ENCODE measurements around the gene CNOT6L. TPM values are rescaled to one million over a fixed set of nuclear protein-coding genes. Genes with fewer than 3 reads are reported as not detected.

CNOT6L gene
- total and polyA plus RNA-seq, 2 of the 13 experiments (the other 11 are each of a cell fraction or from before 2014, with no cell fraction given): 7.9 to 13.5 TPM

DNA sequence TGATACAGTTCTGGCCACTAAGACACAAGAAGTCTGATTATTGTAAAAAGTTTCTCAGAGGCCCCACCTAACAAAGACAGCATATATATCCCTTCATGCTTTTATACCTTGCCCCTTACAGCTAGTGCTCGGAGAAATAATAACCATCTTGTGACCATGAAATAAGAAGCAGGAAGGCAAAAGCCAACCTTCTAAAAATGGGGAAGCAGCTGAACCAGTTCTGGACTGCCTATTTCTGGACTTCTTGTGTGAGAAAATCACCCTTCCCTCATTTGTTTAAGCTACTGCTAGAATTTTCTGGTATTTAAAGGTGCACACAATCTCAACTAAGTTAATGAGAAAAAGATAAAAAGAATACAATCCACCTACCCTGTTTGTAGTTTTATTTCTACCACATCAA, 87.5 kb downstream of the CNOT6L start:
- FAIRE-seq (no peak), DNase-seq (ENCODE audit: low spot score) (no peak), ATAC-seq (no peak)
- no peaks in the 10 kb centered on the region for H3K9me3 ChIP-seq (ENCODE audit: low read length)
- POLR2A ChIA-PET: no interaction called here
- CTCF ChIA-PET (ENCODE audit: low intra/inter-chr PET ratio, low total read pairs): no interaction called here
- H3K27ac ChIP-seq (ENCODE audit: extremely low read length, insufficient read depth, low read length): no peak overlapping the region
- H3K4me2 ChIP-seq (ENCODE audit: low read depth, low read length): no peak overlapping the region
- no peaks in the 10 kb centered on the region for H4K20me1 ChIP-seq (ENCODE audit: insufficient read depth, low read length)
- WGBS (ENCODE audit: low lambda C conversion rate): 100% methylated on average over 1 of the region's 1 CpG
- peaks cover 6 to 30% of the 10 kb centered on the region in 2 experiments for H3K36me3 ChIP-seq (replicated peaks in 1 of 2; ENCODE audit: control insufficient read depth in 1 of 2, insufficient read depth in 2 of 2, low read length in 2 of 2)
- no peaks in the 10 kb centered on the region for H3K27me3 ChIP-seq (ENCODE audit: control insufficient read depth in 1 of 2, insufficient read depth in 2 of 2, low read length in 2 of 2)
- intact Hi-C loops (cut with micrococcal nuclease; ENCODE audit: unreplicated experiment): no loop called here
- no peak overlapping the region for H3K9ac ChIP-seq (ENCODE audit: insufficient read depth, low read depth, low read length)
- TF ChIP-seq ZNF232 (CRISPR knock-in tag; IDR thresholded peaks at IDR 0.05; ENCODE audit: borderline replicate concordance) (no peak), RFXANK (CRISPR knock-in tag; IDR thresholded peaks at IDR 0.05) (no peak), ZNF660 (CRISPR knock-in tag; IDR thresholded peaks at IDR 0.05; ENCODE audit: borderline replicate concordance, low read depth) (no peak), RELA (CRISPR knock-in tag; IDR thresholded peaks at IDR 0.05) (no peak), MIXL1 (CRISPR knock-in tag; IDR thresholded peaks at IDR 0.05) (no peak), KDM4B (CRISPR knock-in tag; IDR thresholded peaks at IDR 0.05) (no peak), ZMYM3 (CRISPR knock-in tag; IDR thresholded peaks at IDR 0.05) (no peak), ZBTB42 (CRISPR knock-in tag; IDR thresholded peaks at IDR 0.05) (no peak), ZNF10 (CRISPR knock-in tag; IDR thresholded peaks at IDR 0.05; ENCODE audit: borderline replicate concordance, low read depth) (no peak)
- TF ChIP-seq, protein P1, sequence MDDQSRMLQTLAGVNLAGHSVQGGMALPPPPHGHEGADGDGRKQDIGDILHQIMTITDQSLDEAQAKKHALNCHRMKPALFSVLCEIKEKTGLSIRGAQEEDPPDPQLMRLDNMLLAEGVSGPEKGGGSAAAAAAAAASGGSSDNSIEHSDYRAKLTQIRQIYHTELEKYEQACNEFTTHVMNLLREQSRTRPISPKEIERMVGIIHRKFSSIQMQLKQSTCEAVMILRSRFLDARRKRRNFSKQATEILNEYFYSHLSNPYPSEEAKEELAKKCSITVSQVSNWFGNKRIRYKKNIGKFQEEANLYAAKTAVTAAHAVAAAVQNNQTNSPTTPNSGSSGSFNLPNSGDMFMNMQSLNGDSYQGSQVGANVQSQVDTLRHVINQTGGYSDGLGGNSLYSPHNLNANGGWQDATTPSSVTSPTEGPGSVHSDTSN (CRISPR knock-in tag; IDR thresholded peaks at IDR 0.05; ENCODE audit: borderline replicate concordance): no peak
- TF ChIP-seq, protein P2, sequence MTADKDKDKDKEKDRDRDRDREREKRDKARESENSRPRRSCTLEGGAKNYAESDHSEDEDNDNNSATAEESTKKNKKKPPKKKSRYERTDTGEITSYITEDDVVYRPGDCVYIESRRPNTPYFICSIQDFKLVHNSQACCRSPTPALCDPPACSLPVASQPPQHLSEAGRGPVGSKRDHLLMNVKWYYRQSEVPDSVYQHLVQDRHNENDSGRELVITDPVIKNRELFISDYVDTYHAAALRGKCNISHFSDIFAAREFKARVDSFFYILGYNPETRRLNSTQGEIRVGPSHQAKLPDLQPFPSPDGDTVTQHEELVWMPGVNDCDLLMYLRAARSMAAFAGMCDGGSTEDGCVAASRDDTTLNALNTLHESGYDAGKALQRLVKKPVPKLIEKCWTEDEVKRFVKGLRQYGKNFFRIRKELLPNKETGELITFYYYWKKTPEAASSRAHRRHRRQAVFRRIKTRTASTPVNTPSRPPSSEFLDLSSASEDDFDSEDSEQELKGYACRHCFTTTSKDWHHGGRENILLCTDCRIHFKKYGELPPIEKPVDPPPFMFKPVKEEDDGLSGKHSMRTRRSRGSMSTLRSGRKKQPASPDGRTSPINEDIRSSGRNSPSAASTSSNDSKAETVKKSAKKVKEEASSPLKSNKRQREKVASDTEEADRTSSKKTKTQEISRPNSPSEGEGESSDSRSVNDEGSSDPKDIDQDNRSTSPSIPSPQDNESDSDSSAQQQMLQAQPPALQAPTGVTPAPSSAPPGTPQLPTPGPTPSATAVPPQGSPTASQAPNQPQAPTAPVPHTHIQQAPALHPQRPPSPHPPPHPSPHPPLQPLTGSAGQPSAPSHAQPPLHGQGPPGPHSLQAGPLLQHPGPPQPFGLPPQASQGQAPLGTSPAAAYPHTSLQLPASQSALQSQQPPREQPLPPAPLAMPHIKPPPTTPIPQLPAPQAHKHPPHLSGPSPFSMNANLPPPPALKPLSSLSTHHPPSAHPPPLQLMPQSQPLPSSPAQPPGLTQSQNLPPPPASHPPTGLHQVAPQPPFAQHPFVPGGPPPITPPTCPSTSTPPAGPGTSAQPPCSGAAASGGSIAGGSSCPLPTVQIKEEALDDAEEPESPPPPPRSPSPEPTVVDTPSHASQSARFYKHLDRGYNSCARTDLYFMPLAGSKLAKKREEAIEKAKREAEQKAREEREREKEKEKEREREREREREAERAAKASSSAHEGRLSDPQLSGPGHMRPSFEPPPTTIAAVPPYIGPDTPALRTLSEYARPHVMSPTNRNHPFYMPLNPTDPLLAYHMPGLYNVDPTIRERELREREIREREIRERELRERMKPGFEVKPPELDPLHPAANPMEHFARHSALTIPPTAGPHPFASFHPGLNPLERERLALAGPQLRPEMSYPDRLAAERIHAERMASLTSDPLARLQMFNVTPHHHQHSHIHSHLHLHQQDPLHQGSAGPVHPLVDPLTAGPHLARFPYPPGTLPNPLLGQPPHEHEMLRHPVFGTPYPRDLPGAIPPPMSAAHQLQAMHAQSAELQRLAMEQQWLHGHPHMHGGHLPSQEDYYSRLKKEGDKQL (CRISPR knock-in tag; IDR thresholded peaks at IDR 0.05; ENCODE audit: low read depth): no peak
- no TSS peak for BruUV-seq (replicated peaks)
- H3K79me2 ChIP-seq (ENCODE audit: insufficient read depth, low read length): no peaks in the 10 kb centered on the region
- H3K4me1 ChIP-seq (ENCODE audit: insufficient read depth, low read length): peaks cover 11% of the 10 kb centered on the region
- H3K4me3 ChIP-seq (replicated peaks in 1 of 3; ENCODE audit: insufficient read depth in 1 of 3, low read depth in 2 of 3, low read length in 3 of 3): no peak overlapping the region
- H2AFZ ChIP-seq (ENCODE audit: low read length): no peak overlapping the region
- in situ Hi-C loops (cut with HindIII; ENCODE audit: extremely low pct_ligation_motif_present, low pct_unique_long_range_greater_than_20kb): no loop called here
